SK-N-MC (cell line): ENCODE results near the gene NDUFA11.

Source experiments
- EZH2 ChIP-seq: fragments of 200-600 bp; sonication (generic); IDR thresholded peaks from one replicate; pipeline ENCODE4 v1.6.1; 2017; ENCODE audit warnings: antibody characterized with exemption
- POLR2AphosphoS5 ChIP-seq: IDR thresholded peaks from 2 replicates; pipeline ENCODE4 v1.6.1; 2012; ENCODE audit warnings: mild to moderate bottlenecking, low read depth, low read length, borderline replicate concordance

GRCh38 chr19:5914946-5915781, 11.6 kb upstream of the NDUFA11 start:
- TF ChIP-seq POLR2AphosphoS5 (no peak), EZH2 (no peak)
